Transverse colon (tissue), 4 donors: ENCODE data around the gene GLYR1. TPM values are rescaled to one million over a fixed set of nuclear protein-coding genes. Genes with fewer than 3 reads are reported as not detected.

ENCODE experiments used
- DNase-seq: peaks from one replicate; pipeline ENCODE4 v3.0.0-alpha.2; 2019
- H3K27ac ChIP-seq, 4 donors: fragments of 200-600 bp; sonication (generic); 2 replicates each; pipeline ENCODE4 v1.5.1; 2016 to 2018; ENCODE audit warnings: inconsistent platforms in 4 of 4
- H3K27me3 ChIP-seq: fragments of 200-600 bp; sonication (generic); 2 replicates; pipeline ENCODE4 v1.5.1; 2017; ENCODE audit warnings: inconsistent platforms
- H3K36me3 ChIP-seq, 4 donors: fragments of 200-600 bp; sonication (generic); 2 replicates each; pipeline ENCODE4 v1.5.1; 2017 to 2019; ENCODE audit warnings: inconsistent platforms in 4 of 4
- H3K4me1 ChIP-seq, 4 donors: fragments of 200-600 bp; sonication (generic); 2 replicates each; pipeline ENCODE4 v1.5.1; 2017 to 2020; ENCODE audit warnings: inconsistent platforms in 4 of 4
- H3K4me3 ChIP-seq, 4 donors: fragments of 200-600 bp; sonication (generic); 1 replicate in 1 of 4; 2 replicates in 3 of 4; pipeline versions ENCODE4 v1.5.1 to v1.6.1; 2017 to 2019; ENCODE audit warnings: inconsistent platforms in 4 of 4
- H3K9me3 ChIP-seq, 2 donors: fragments of 200-600 bp; sonication (generic); 2 replicates each; pipeline ENCODE4 v1.5.1; 2017 to 2019; ENCODE audit warnings: inconsistent platforms in 2 of 2
- EP300 ChIP-seq: sonication (generic); formaldehyde crosslinking; IDR thresholded peaks from one replicate; pipeline ENCODE4 v1.6.1; 2017; ENCODE audit warnings: antibody characterized with exemption, low read depth
- POLR2A ChIP-seq: fragments of 450-650 bp; IDR thresholded peaks from one replicate; pipeline ENCODE4 v1.6.1; 2016; ENCODE audit warnings: antibody characterized with exemption, mild to moderate bottlenecking, moderate library complexity
- POLR2AphosphoS5 ChIP-seq, 3 donors: sonication (generic); formaldehyde crosslinking; IDR thresholded peaks; one replicate each; pipeline ENCODE4 v1.6.1; 2016; ENCODE audit warnings: antibody characterized with exemption in 3 of 3
- WGBS, 2 donors: methylation state at CpG; one replicate each; pipeline ENCODE4 v1.1.5; 2018; ENCODE audit warnings: low coverage in 1 of 2; 5-methylcytosine and 5-hydroxymethylcytosine counted together
- in situ Hi-C, 4 donors: fragments of 200-750 bp; cut with MboI; loops; one replicate each; pipeline versions ENCODE4 v1.15.0 to v1.15.1; 2017; ENCODE audit warnings: low sequenced_read_pairs in 3 of 4, low pct_ligation_motif_present in 1 of 4, low pct_unique_long_range_greater_than_20kb in 1 of 4
- intact Hi-C: fragments of 100-400 bp; cut with DNase I; formaldehyde crosslinking; loops from one replicate; pipeline ENCODE4 v1.15.1; 2023; ENCODE audit warnings: low total_unique reads
- total RNA-seq, 4 donors: library from RNA; depleted of rRNA; stranded (reverse); fragments of >200 nt; gene quantifications; one replicate each; pipeline ENCODE4 v1.1.0, GENCODE V29; 2016
- TF ChIP-seq, protein P1 (sequence below), 5 experiments: fragments of 200-600 bp in 3 of 5; fragments of 450-650 bp in 2 of 5; sonication (generic) in 3 of 5; IDR thresholded peaks; 1 replicate in 2 of 5; 2 replicates in 3 of 5; pipeline ENCODE4 v1.5.1; 2016 to 2017; ENCODE audit warnings: antibody characterized with exemption in 5 of 5, inconsistent platforms in 3 of 5, mild to moderate bottlenecking in 2 of 5, moderate library complexity in 1 of 5

Gene GLYR1
- total RNA-seq, 4 donors from 2014 or later: 50.2 to 88.4 (median 74.0) TPM

DNA sequence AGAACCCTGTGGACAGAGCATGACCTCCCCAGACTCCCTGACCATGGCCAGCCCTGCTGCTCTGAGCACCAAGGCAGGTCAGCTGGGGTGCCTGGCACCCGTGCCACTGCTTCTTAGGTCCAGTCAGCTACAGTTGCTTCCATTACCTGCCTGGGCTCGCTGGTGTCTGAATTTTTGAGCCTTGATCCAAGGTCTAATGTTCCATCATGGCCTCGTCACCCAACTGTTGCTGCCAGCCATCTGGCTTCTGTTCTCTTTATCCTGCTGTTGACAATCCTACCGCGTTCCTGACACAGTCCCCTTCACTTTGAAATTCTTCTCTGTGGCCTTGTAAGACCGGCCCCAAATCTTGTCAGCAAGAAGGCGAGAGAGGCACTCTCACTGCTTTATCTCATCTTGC is 16.7 kb downstream of the GLYR1 start:
- no peak overlapping the region for H3K4me3 ChIP-seq
- peaks cover 4 to 65% (median 30%) of the 10 kb centered on the region in 4 donors for H3K4me1 ChIP-seq
- WGBS, 2 donors: 88 to 98% methylated on average over 4 to 7 of the region's 7 CpGs
- no peak for DNase-seq
- H3K27me3 ChIP-seq: no peaks in the 10 kb centered on the region
- H3K36me3 ChIP-seq: peaks cover 0 to 62% (median 24%) of the 10 kb centered on the region in 4 donors
- no peak for TF ChIP-seq POLR2AphosphoS5 (IDR thresholded peaks at IDR 0.05)
- TF ChIP-seq, protein P1, sequence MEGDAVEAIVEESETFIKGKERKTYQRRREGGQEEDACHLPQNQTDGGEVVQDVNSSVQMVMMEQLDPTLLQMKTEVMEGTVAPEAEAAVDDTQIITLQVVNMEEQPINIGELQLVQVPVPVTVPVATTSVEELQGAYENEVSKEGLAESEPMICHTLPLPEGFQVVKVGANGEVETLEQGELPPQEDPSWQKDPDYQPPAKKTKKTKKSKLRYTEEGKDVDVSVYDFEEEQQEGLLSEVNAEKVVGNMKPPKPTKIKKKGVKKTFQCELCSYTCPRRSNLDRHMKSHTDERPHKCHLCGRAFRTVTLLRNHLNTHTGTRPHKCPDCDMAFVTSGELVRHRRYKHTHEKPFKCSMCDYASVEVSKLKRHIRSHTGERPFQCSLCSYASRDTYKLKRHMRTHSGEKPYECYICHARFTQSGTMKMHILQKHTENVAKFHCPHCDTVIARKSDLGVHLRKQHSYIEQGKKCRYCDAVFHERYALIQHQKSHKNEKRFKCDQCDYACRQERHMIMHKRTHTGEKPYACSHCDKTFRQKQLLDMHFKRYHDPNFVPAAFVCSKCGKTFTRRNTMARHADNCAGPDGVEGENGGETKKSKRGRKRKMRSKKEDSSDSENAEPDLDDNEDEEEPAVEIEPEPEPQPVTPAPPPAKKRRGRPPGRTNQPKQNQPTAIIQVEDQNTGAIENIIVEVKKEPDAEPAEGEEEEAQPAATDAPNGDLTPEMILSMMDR (IDR thresholded peaks at IDR 0.05): no peak
- no peak for TF ChIP-seq POLR2A
- no peak for TF ChIP-seq EP300
- in situ Hi-C loops: no loop called here
- no peaks in the 10 kb centered on the region for H3K9me3 ChIP-seq
- H3K27ac ChIP-seq: no peak overlapping the region
- intact Hi-C loops: no loop called here

DNA sequence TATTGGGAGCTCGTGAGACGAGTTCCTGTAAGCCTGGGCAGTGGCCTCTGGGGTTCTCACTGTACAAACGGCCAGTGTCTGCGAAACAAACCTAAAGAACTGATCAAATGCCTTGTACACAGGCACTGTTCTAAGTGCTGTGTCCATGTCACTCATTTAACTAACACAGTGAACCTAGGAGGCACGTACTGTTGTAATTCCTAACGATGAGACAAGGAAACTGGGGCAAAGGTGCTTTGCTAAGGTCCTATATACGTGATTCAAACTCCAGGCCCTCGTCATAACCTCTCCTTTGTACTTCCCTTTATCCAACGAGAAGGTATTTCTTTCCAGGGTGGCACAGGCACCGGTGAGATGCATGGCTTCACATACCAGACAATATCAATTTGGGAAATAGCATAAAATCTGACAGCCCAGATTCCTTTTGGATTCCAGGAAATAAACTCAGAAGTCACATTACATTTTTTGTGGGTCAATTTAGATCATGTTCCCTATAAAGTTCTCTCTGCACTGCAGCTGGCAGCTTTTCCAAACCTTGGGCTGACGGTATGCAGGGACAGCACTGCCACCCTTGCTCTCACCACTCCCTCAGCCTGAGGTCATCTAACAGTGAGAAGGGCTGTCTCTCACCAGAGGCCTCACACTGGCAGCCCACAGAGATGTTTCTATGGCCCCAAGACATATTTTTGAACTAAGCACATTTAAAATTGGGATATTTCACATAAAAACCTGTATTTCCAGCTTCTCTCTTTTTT is 18.3 kb downstream of the GLYR1 start:
- no peaks in the 10 kb centered on the region for H3K9me3 ChIP-seq

DNA sequence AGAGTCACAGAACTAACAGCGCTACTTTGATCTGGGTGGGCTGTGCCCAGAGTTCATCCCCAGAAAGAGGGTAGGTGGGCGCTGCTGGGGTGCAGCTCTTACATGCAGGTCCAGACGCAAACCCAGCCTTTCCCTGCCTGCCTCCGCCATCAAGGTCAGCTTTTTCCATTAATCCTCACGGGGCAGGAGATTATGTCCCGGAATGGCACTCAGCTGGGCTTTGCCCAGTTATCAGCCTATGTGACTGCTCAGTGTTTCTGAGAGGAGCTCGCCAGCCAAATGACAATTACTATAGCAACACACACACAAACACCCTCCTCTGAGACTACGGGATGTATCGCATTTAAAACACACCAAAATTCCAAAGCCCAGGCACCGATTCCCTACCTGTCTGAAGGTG is 20.1 kb downstream of the GLYR1 start:
- in situ Hi-C loops (no loop called here), intact Hi-C loops (no loop called here)
- Histone ChIP-seq H3K4me1 (peaks cover 0 to 36% (median 16%) of the 10 kb centered on the region in 4 donors), H3K27me3 (no peaks in the 10 kb centered on the region), H3K36me3 (peaks cover 0 to 73% (median 32%) of the 10 kb centered on the region in 4 donors), H3K27ac (no peak overlapping the region), H3K9me3 (no peaks in the 10 kb centered on the region), H3K4me3 (no peak overlapping the region)
- DNase-seq: no peak
- no peak for TF ChIP-seq EP300
- TF ChIP-seq POLR2A: no peak
- TF ChIP-seq, protein P1 (IDR thresholded peaks at IDR 0.05): no peak
- TF ChIP-seq POLR2AphosphoS5 (IDR thresholded peaks at IDR 0.05): no peak
- WGBS, 2 donors: 93% methylated on average over 10 of the region's 10 CpGs; no CpG with 5 or more reads in 1 of the 2 donors

More for the DNA sequence above, 18.3 kb downstream of the GLYR1 start:
- DNase-seq: peak; percentile 49
- Histone ChIP-seq H3K4me1 (peaks cover 2 to 54% (median 25%) of the 10 kb centered on the region in 4 donors), H3K4me3 (no peak overlapping the region), H3K36me3 (peaks cover 0 to 63% (median 27%) of the 10 kb centered on the region in 4 donors), H3K27me3 (no peaks in the 10 kb centered on the region), H3K27ac (peak overlapping the region; percentile 73 to 79 (median 76))
- in situ Hi-C loops (no loop called here), intact Hi-C loops (no loop called here)
- WGBS, 2 donors: 48 to 67% methylated on average over 5 to 11 of the region's 11 CpGs
- TF ChIP-seq POLR2A: no peak
- TF ChIP-seq, protein P1 (IDR thresholded peaks at IDR 0.05): no peak
- TF ChIP-seq POLR2AphosphoS5 (IDR thresholded peaks at IDR 0.05): peak in 2 of 3 donors; percentile 21 to 70

DNA sequence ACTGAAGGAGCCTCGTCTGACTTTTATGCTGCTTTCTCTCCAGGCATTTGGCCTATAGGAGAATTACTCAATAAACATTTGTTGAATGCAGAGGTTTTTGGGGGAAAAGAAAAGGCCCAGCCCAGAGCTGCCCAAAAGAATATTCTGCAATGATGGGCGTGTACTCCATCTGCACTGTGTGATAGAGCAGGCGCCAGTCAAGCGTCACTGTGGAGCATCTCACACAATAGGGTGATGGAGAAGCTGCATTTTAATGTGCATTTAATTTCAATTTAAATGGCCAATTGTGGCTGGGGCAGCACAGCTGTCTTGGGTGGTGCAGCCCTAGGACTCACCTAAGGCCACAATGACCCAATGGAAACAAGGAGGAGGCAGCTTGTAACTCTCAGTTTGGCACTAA is 20.6 kb downstream of the GLYR1 start:
- intact Hi-C loops (no loop called here), in situ Hi-C loops (no loop called here)
- no peaks in the 10 kb centered on the region for H3K27me3 ChIP-seq
- no peaks in the 10 kb centered on the region for H3K9me3 ChIP-seq
- no peak for DNase-seq
- H3K27ac ChIP-seq: no peak overlapping the region
- 97% methylated on average over 4 of the region's 4 CpGs; no CpG with 5 or more reads in 1 of the 2 donors for WGBS, 2 donors
- TF ChIP-seq EP300 (no peak), POLR2AphosphoS5 (IDR thresholded peaks at IDR 0.05) (no peak), POLR2A (no peak)
- TF ChIP-seq, protein P1 (IDR thresholded peaks at IDR 0.05): no peak
- no peak overlapping the region for H3K4me3 ChIP-seq
- H3K4me1 ChIP-seq: peaks cover 0 to 32% (median 13%) of the 10 kb centered on the region in 4 donors
- peaks cover 0 to 73% (median 30%) of the 10 kb centered on the region in 4 donors for H3K36me3 ChIP-seq
